HEK293 (cell line): ENCODE data around the gene NF2.
A peak's percentile ranks its signal among the peaks of the same experiment; 100 is the strongest.

Experiments used
- CTCF ChIA-PET: fragments of 350-600 bp; formaldehyde crosslinking; extraction: SDS; loops from one replicate; lab custom pipeline; 2021; ENCODE audit warnings: antibody characterized with exemption; lab: Yijun Ruan, JAX
- POLR2A ChIA-PET: fragments of 300-600 bp; formaldehyde crosslinking; extraction: SDS; loops from one replicate; lab custom pipeline; 2020; ENCODE audit warnings: antibody characterized with exemption, inconsistent platforms; lab: Yijun Ruan, JAX
- H3K27ac ChIP-seq: fragments of 200-500 bp; sonication (Bioruptor generic); 2 replicates; pipeline ENCODE4 v1.5.1; 2014; ENCODE audit warnings: low read depth, low read length, control low read depth, inconsistent platforms; ENCODE audit errors: extremely low read depth
- H3K36me3 ChIP-seq, 2 experiments: fragments of 200-500 bp in 1 of 2; sonication (Bioruptor generic) in 1 of 2; 1 replicate in 1 of 2; 2 replicates in 1 of 2; pipeline ENCODE4 v1.5.1; 2014 to 2017; ENCODE audit warnings: inconsistent platforms in 2 of 2, low read length in 2 of 2; ENCODE audit not compliant: control insufficient read depth in 2 of 2, insufficient read depth in 1 of 2
- H3K4me1 ChIP-seq: fragments of 200-500 bp; sonication (Bioruptor generic); 2 replicates; pipeline ENCODE4 v1.5.1; 2014; ENCODE audit warnings: mild to moderate bottlenecking, low read length, inconsistent platforms; ENCODE audit not compliant: control insufficient read depth, insufficient read depth
- H3K4me3 ChIP-seq: 2 replicates; pipeline ENCODE4 v1.5.1; 2011; ENCODE audit warnings: low read depth, mild to moderate bottlenecking, control low read depth, low read length, moderate library complexity
- H3K9me3 ChIP-seq: fragments of 200-500 bp; sonication (Bioruptor generic); 2 replicates; pipeline ENCODE4 v1.5.1; 2014; ENCODE audit warnings: low read depth, low read length, inconsistent platforms; ENCODE audit not compliant: control insufficient read depth, insufficient read depth
- BCL11B ChIP-seq: fragments of 450-650 bp; formaldehyde crosslinking; IDR thresholded peaks from 2 replicates; pipeline ENCODE4 v1.5.1; 2016; ENCODE audit warnings: low read depth, missing biosample characterization, missing genetic modification characterization
- CTCF ChIP-seq: fragments of 450-650 bp; formaldehyde crosslinking; IDR thresholded peaks from 2 replicates; pipeline ENCODE4 v1.5.1; 2016; ENCODE audit warnings: missing biosample characterization, missing genetic modification characterization
- OSR2 ChIP-seq: fragments of 450-650 bp; formaldehyde crosslinking; IDR thresholded peaks from 2 replicates; pipeline ENCODE4 v1.5.1; 2016; ENCODE audit warnings: missing biosample characterization, missing genetic modification characterization
- SALL2 ChIP-seq: fragments of 450-650 bp; formaldehyde crosslinking; IDR thresholded peaks from 2 replicates; pipeline ENCODE4 v1.5.0; 2017; ENCODE audit warnings: missing biosample characterization, mild to moderate bottlenecking, missing genetic modification characterization, borderline replicate concordance
- SCRT2 ChIP-seq: fragments of 450-650 bp; formaldehyde crosslinking; IDR thresholded peaks from 2 replicates; pipeline ENCODE4 v1.5.1; 2016; ENCODE audit warnings: missing biosample characterization, missing genetic modification characterization
- SETDB1 ChIP-seq: IDR thresholded peaks from one replicate; pipeline ENCODE4 v1.6.1; 2017; ENCODE audit warnings: mild to moderate bottlenecking, low read length, moderate library complexity, mixed read lengths; ENCODE audit not compliant: insufficient read length
- SP7 ChIP-seq: fragments of 450-650 bp; formaldehyde crosslinking; IDR thresholded peaks from 2 replicates; pipeline ENCODE4 v1.5.1; 2016; ENCODE audit warnings: missing biosample characterization, missing genetic modification characterization
- ZBTB20 ChIP-seq: fragments of 450-650 bp; formaldehyde crosslinking; IDR thresholded peaks from 2 replicates; pipeline ENCODE4 v1.5.1; 2016; ENCODE audit warnings: missing biosample characterization, missing genetic modification characterization
- ZBTB48 ChIP-seq: fragments of 450-650 bp; formaldehyde crosslinking; IDR thresholded peaks from 2 replicates; pipeline ENCODE4 v1.5.1; 2016; ENCODE audit warnings: missing biosample characterization, missing genetic modification characterization
- ZEB2 ChIP-seq: fragments of 450-650 bp; formaldehyde crosslinking; IDR thresholded peaks from 2 replicates; pipeline ENCODE4 v1.5.1; 2016; ENCODE audit warnings: missing biosample characterization, missing genetic modification characterization
- ZFHX2 ChIP-seq: fragments of 450-650 bp; formaldehyde crosslinking; conservative IDR thresholded peaks from 2 replicates; pipeline ENCODE4 v1.5.1; 2016; ENCODE audit warnings: missing biosample characterization, missing genetic modification characterization
- ZNF274 ChIP-seq, 2 experiments: fragments of 200-500 bp in 1 of 2; fragments of 450-650 bp in 1 of 2; sonication (Bioruptor generic) in 1 of 2; formaldehyde crosslinking in 1 of 2; IDR thresholded peaks; 2 replicates each; pipeline versions ENCODE4 v1.5.1 to v1.6.1; 2014 to 2016; ENCODE audit warnings: borderline replicate concordance in 1 of 2, inconsistent platforms in 1 of 2, low read length in 1 of 2, missing biosample characterization in 1 of 2, missing genetic modification characterization in 1 of 2
- ZNF280C ChIP-seq: fragments of 450-650 bp; formaldehyde crosslinking; IDR thresholded peaks from 2 replicates; pipeline ENCODE4 v1.5.1; 2016; ENCODE audit warnings: missing biosample characterization, missing genetic modification characterization
- ZNF292 ChIP-seq: fragments of 450-650 bp; formaldehyde crosslinking; IDR thresholded peaks from 2 replicates; pipeline ENCODE4 v1.5.1; 2016; ENCODE audit warnings: low read depth, missing biosample characterization, missing genetic modification characterization, borderline replicate concordance
- ZNF311 ChIP-seq: fragments of 450-650 bp; formaldehyde crosslinking; IDR thresholded peaks from 2 replicates; pipeline ENCODE4 v1.5.1; 2017; ENCODE audit warnings: missing biosample characterization, missing genetic modification characterization, borderline replicate concordance
- ZNF350 ChIP-seq: fragments of 450-650 bp; formaldehyde crosslinking; IDR thresholded peaks from 2 replicates; pipeline ENCODE4 v1.5.0; 2017; ENCODE audit warnings: missing biosample characterization, mild to moderate bottlenecking, missing genetic modification characterization
- ZNF433 ChIP-seq: fragments of 450-650 bp; formaldehyde crosslinking; IDR thresholded peaks from 2 replicates; pipeline ENCODE4 v1.5.1; 2016; ENCODE audit warnings: missing biosample characterization, missing genetic modification characterization, low read depth
- ZNF501 ChIP-seq: fragments of 450-650 bp; formaldehyde crosslinking; IDR thresholded peaks from 2 replicates; pipeline ENCODE4 v1.5.1; 2016; ENCODE audit warnings: missing biosample characterization, missing genetic modification characterization
- ZNF596 ChIP-seq: fragments of 450-650 bp; IDR thresholded peaks from 2 replicates; pipeline ENCODE4 v1.5.0; 2018; ENCODE audit warnings: missing biosample characterization, mild to moderate bottlenecking, missing genetic modification characterization, moderate library complexity
- ZNF600 ChIP-seq: fragments of 450-650 bp; formaldehyde crosslinking; IDR thresholded peaks from 2 replicates; pipeline ENCODE4 v1.5.1; 2016; ENCODE audit warnings: missing biosample characterization, missing genetic modification characterization
- ZNF626 ChIP-seq: fragments of 450-650 bp; sonication (Bioruptor Pico); formaldehyde crosslinking; IDR thresholded peaks from 2 replicates; pipeline ENCODE4 v1.5.1; 2018; ENCODE audit warnings: missing biosample characterization, missing genetic modification characterization, inconsistent platforms
- ZSCAN16 ChIP-seq: fragments of 450-650 bp; formaldehyde crosslinking; IDR thresholded peaks from 2 replicates; pipeline ENCODE4 v1.5.1; 2016; ENCODE audit warnings: missing biosample characterization, missing genetic modification characterization
- TF ChIP-seq, protein P1 (sequence below): fragments of 450-650 bp; formaldehyde crosslinking; IDR thresholded peaks from 2 replicates; pipeline ENCODE4 v1.5.1; 2016; ENCODE audit warnings: missing biosample characterization, missing genetic modification characterization, low read depth
- TF ChIP-seq, protein P2 (sequence below): fragments of 450-650 bp; formaldehyde crosslinking; IDR thresholded peaks from 2 replicates; pipeline ENCODE4 v1.5.1; 2016; ENCODE audit warnings: missing biosample characterization, missing genetic modification characterization, borderline replicate concordance

The NF2 gene

DNA sequence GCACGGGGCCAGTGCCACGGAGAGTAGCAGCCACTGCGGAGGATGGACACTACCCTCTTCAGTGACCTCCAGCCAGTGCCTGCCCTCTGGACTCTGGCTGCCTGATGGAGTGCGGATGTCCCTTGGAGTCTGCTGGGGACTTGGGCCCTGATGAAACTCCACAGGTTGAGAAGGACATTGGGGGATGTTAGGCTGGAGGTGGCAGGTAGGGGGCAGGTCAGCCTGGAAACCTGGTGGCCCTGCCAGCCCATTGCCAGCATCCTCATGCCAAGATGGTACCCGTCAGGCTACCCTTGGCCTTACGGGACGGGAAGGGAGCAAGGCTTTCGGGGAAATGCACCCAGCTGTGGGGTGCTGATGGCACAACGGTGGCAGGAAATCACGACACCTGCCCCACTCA, 120.3 kb downstream of the NF2 start:
- H3K27ac ChIP-seq: no peak overlapping the region
- H3K4me3 ChIP-seq: no peak overlapping the region
- H3K36me3 ChIP-seq: no peaks in the 10 kb centered on the region
- H3K9me3 ChIP-seq: no peaks in the 10 kb centered on the region
- POLR2A ChIA-PET: no interaction called here
- CTCF ChIA-PET: interaction anchor here (0.7 to 1.1 kb wide), 2 partner anchors 354 to 787 kb away, joined by 3 to 4 read pairs; no protein-coding TSS in a partner anchor
- TF ChIP-seq BCL11B: no peak
- TF ChIP-seq SCRT2: peak; percentile 41; the same call in 1 of the 2 replicates
- TF ChIP-seq CTCF (tag by site-specific recombination): 0 out of 2 replicates have a peak, but pooled peaks have one; percentile 14
- H3K4me1 ChIP-seq: no peaks in the 10 kb centered on the region

- no peaks in the 10 kb centered on the region for H3K36me3 ChIP-seq
- H3K4me3 ChIP-seq: no peak overlapping the region
- no peaks in the 10 kb centered on the region for H3K4me1 ChIP-seq
- no peak overlapping the region for H3K27ac ChIP-seq
- no peaks in the 10 kb centered on the region for H3K9me3 ChIP-seq
- POLR2A ChIA-PET: interaction anchor here (0.6 kb wide), 1 partner anchor 48 kb away, joined by 3 read pairs; no protein-coding TSS in a partner anchor
- CTCF ChIA-PET: interaction anchor here (0.6 kb wide), 2 partner anchors 53 to 502 kb away, joined by 3 read pairs; no protein-coding TSS in a partner anchor
- TF ChIP-seq ZBTB48 (tag by site-specific recombination) (peak; percentile 58; the same call in 1 of the 2 replicates), SALL2 (no peak), ZNF626 (tag by site-specific recombination) (no peak), OSR2 (tag by site-specific recombination) (no peak), SCRT2 (no peak), ZNF501 (tag by site-specific recombination) (no peak), ZNF280C (tag by site-specific recombination) (no peak), ZEB2 (tag by site-specific recombination) (no peak), SETDB1 (no peak), SP7 (no peak), ZNF596 (no peak), ZNF292 (tag by site-specific recombination) (no peak), ZFHX2 (tag by site-specific recombination) (peak; percentile 51), ZNF311 (tag by site-specific recombination) (no peak), ZSCAN16 (tag by site-specific recombination) (no peak), ZNF274 (IDR thresholded peaks at IDR 0.05; ENCODE audit: low read length) (no peak), ZNF274 (tag by site-specific recombination; IDR thresholded peaks at IDR 0.05; ENCODE audit: borderline replicate concordance) (no peak), ZNF600 (no peak), ZBTB20 (no peak), ZNF350 (tag by site-specific recombination) (no peak), ZNF433 (tag by site-specific recombination) (no peak)
- TF ChIP-seq, protein P1, sequence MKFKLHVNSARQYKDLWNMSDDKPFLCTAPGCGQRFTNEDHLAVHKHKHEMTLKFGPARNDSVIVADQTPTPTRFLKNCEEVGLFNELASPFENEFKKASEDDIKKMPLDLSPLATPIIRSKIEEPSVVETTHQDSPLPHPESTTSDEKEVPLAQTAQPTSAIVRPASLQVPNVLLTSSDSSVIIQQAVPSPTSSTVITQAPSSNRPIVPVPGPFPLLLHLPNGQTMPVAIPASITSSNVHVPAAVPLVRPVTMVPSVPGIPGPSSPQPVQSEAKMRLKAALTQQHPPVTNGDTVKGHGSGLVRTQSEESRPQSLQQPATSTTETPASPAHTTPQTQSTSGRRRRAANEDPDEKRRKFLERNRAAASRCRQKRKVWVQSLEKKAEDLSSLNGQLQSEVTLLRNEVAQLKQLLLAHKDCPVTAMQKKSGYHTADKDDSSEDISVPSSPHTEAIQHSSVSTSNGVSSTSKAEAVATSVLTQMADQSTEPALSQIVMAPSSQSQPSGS (tag by site-specific recombination): no peak
- TF ChIP-seq, protein P2, sequence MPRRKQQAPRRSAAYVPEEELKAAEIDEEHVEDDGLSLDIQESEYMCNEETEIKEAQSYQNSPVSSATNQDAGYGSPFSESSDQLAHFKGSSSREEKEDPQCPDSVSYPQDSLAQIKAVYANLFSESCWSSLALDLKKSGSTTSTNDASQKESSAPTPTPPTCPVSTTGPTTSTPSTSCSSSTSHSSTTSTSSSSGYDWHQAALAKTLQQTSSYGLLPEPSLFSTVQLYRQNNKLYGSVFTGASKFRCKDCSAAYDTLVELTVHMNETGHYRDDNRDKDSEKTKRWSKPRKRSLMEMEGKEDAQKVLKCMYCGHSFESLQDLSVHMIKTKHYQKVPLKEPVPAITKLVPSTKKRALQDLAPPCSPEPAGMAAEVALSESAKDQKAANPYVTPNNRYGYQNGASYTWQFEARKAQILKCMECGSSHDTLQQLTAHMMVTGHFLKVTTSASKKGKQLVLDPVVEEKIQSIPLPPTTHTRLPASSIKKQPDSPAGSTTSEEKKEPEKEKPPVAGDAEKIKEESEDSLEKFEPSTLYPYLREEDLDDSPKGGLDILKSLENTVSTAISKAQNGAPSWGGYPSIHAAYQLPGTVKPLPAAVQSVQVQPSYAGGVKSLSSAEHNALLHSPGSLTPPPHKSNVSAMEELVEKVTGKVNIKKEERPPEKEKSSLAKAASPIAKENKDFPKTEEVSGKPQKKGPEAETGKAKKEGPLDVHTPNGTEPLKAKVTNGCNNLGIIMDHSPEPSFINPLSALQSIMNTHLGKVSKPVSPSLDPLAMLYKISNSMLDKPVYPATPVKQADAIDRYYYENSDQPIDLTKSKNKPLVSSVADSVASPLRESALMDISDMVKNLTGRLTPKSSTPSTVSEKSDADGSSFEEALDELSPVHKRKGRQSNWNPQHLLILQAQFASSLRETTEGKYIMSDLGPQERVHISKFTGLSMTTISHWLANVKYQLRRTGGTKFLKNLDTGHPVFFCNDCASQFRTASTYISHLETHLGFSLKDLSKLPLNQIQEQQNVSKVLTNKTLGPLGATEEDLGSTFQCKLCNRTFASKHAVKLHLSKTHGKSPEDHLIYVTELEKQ: no peak
Observed at GRCh38 chr22:29724843-29725242, 121.4 kb downstream of the NF2 start.
